ENCODE results near the gene HSPB9. TPM values are rescaled to one million over a fixed set of nuclear protein-coding genes. Genes with fewer than 3 reads are reported as not detected.

Gene HSPB9
- total RNA-seq, 1 experiment from 2014 or later = not detected

DNA sequence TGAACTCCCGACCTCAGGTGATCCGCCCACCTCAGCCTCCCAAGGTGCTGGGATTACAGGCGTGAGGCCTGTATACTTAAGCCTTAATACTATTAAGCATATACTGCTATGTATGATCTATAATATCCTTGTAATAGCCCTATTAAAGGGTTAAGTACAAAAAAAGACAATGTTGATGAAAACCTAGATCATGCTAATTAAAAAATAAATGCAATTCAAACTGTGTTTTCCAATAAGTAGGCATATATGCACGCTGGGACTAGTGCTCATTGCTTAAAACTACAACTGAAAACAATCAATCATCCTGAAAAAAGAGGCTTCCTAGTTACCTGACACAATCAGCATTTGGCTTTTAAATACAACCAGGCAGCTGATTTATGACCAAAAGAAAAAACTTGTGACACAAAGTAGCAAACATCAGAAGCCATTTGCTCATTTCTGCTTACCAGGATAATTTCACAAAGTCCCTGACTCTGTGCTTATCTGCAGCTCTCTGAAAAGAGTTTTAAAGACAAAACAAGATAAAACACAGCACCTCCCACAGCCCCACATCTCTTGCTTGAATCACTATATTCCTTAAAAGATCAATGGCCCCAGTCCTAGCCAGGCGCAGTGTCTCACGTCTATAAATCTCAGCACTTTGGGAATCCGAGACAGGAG is 35.4 kb upstream of the HSPB9 start:
- POLR2A ChIA-PET = interaction anchor here (0.6 kb wide), 1 partner anchor 1938 kb away, joined by 4 read pairs; no protein-coding TSS in a partner anchor
- Mint-ChIP-seq H3K27ac (ENCODE audit: low read depth, unreplicated experiment) (no peak overlapping the region), H3K27me3 (ENCODE audit: insufficient read depth, unreplicated experiment) (peaks cover 21% of the 10 kb centered on the region), H3K4me1 (ENCODE audit: insufficient read depth, unreplicated experiment) (peaks cover 4% of the 10 kb centered on the region), H3K36me3 (ENCODE audit: insufficient read depth, unreplicated experiment) (no peaks in the 10 kb centered on the region), H3K4me3 (ENCODE audit: unreplicated experiment) (no peak overlapping the region), H3K9me3 (ENCODE audit: unreplicated experiment) (no peaks in the 10 kb centered on the region)
- TF ChIP-seq, protein P1, sequence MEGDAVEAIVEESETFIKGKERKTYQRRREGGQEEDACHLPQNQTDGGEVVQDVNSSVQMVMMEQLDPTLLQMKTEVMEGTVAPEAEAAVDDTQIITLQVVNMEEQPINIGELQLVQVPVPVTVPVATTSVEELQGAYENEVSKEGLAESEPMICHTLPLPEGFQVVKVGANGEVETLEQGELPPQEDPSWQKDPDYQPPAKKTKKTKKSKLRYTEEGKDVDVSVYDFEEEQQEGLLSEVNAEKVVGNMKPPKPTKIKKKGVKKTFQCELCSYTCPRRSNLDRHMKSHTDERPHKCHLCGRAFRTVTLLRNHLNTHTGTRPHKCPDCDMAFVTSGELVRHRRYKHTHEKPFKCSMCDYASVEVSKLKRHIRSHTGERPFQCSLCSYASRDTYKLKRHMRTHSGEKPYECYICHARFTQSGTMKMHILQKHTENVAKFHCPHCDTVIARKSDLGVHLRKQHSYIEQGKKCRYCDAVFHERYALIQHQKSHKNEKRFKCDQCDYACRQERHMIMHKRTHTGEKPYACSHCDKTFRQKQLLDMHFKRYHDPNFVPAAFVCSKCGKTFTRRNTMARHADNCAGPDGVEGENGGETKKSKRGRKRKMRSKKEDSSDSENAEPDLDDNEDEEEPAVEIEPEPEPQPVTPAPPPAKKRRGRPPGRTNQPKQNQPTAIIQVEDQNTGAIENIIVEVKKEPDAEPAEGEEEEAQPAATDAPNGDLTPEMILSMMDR (IDR thresholded peaks at IDR 0.05; ENCODE audit: unreplicated experiment) = no peak
- no TSS peak for BruUV-seq (replicated peaks)
- CTCF ChIA-PET = interaction anchor here (0.7 to 1.3 kb wide), 3 partner anchors 14 to 285 kb away, joined by 3 to 5 read pairs (median 3); no protein-coding TSS in a partner anchor
- DNase-seq (ENCODE audit: unreplicated experiment) = no peak
- intact Hi-C loops (cut with micrococcal nuclease) = no loop called here

DNA sequence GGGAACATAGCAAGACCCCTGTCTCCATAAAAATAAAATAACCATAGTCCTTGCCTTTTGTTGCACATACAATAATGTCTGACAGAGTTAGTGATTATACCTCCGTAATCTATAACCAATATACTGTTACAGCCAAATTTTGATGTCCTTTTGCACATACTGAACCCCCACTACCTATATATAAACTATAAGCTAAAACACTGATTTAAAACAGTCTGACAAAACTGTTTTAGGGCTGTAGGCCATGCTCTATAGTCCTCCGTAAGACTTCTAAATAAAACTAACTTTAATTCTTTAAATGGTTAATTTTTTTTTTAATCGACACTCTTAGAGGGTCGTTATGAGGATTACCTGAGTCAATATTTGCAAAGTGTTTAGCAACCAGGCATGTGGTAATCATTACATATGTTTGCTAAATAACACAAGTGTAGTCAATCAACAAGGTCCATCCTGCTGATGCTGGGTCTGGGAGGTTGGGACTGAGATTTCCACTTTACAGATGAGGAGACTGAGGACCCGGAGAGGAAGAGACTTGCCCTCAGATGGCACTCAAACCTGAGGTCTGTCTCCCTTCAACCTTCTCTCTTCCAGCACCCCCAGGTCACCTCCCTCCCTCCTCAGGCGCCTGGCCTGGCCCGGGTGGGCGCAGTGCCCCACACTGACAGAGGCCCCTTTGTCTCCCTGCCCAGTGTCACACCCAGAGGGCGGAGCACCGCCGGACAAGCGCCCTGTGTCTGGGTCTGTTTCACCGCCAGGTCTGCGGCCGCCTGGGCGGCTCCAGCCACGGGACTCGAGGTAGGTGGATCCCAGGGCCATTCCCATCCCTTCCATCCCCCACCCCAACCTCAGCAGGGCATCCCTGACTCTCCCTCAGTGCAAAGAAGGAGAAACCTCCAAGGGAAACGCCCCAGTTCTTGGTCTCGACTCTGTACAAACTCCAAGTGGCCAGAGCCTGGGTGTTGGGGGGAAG is 34.6 kb upstream of the HSPB9 start:
- Mint-ChIP-seq H3K9me3 (ENCODE audit: unreplicated experiment) (no peaks in the 10 kb centered on the region), H3K27ac (ENCODE audit: low read depth, unreplicated experiment) (no peak overlapping the region), H3K36me3 (ENCODE audit: insufficient read depth, unreplicated experiment) (no peaks in the 10 kb centered on the region), H3K4me3 (ENCODE audit: unreplicated experiment) (no peak overlapping the region), H3K27me3 (ENCODE audit: insufficient read depth, unreplicated experiment) (peaks cover 21% of the 10 kb centered on the region), H3K4me1 (ENCODE audit: insufficient read depth, unreplicated experiment) (no peaks in the 10 kb centered on the region)
- TF ChIP-seq, protein P1 (IDR thresholded peaks at IDR 0.05; ENCODE audit: unreplicated experiment) = no peak
- no TSS peak for BruUV-seq (replicated peaks)
- POLR2A ChIA-PET = interaction anchor here (0.6 kb wide), 1 partner anchor 1939 kb away, joined by 4 read pairs; no protein-coding TSS in a partner anchor
- DNase-seq (ENCODE audit: unreplicated experiment) = no peak
- intact Hi-C loops (cut with micrococcal nuclease) = no loop called here
- CTCF ChIA-PET = interaction anchor here (0.7 to 1.3 kb wide), 3 partner anchors 13 to 286 kb away, joined by 3 to 5 read pairs (median 3); no protein-coding TSS in a partner anchor

DNA sequence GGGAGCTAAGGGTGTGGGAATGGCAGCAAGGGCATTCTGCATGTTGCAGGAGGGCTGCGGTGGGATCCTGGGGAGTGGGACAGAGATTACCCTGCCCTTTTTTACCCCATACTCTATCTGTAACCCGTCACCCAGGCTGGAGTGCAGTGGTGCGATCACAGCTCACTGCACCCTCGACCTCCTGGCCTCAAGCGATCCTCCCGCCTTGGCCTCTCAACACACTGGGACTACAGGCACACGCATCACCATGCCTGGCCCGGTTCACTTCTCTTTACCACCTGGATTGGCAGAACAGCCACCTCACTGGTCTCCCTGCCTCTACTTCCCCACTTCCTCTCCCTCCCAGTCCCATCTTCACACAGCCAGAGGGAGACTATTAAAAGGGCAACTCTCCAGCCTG is 33.9 kb upstream of the HSPB9 start:
- no TSS peak for BruUV-seq (replicated peaks)
- POLR2A ChIA-PET = interaction anchor here (0.7 kb wide), 1 partner anchor 64 kb away, joined by 5 read pairs; no protein-coding TSS in a partner anchor
- no peaks in the 10 kb centered on the region for H3K9me3 Mint-ChIP-seq (ENCODE audit: unreplicated experiment)
- H3K4me1 Mint-ChIP-seq (ENCODE audit: insufficient read depth, unreplicated experiment) = no peaks in the 10 kb centered on the region
- DNase-seq (ENCODE audit: unreplicated experiment) = no peak
- H3K27ac Mint-ChIP-seq (ENCODE audit: low read depth, unreplicated experiment) = no peak overlapping the region
- H3K4me3 Mint-ChIP-seq (ENCODE audit: unreplicated experiment) = no peak overlapping the region
- H3K36me3 Mint-ChIP-seq (ENCODE audit: insufficient read depth, unreplicated experiment) = no peaks in the 10 kb centered on the region
- CTCF ChIA-PET = no interaction called here
- intact Hi-C loops (cut with micrococcal nuclease) = no loop called here
- TF ChIP-seq, protein P1 (IDR thresholded peaks at IDR 0.05; ENCODE audit: unreplicated experiment) = no peak
- H3K27me3 Mint-ChIP-seq (ENCODE audit: insufficient read depth, unreplicated experiment) = peaks cover 21% of the 10 kb centered on the region

Measured in MCF 10A (cell line).